ENCODE data around the gene FRMD1. TPM values are rescaled to one million over a fixed set of nuclear protein-coding genes. Genes with fewer than 3 reads are reported as not detected.

Gene FRMD1
- total RNA-seq, 1 donor from 2014 or later = 7.6 TPM

- DNase-seq (ENCODE audit: low spot score) = no peak
These were observed 22.0 kb downstream of the FRMD1 start for GRCh38 chr6:168056892-168057527.

- no peak for DNase-seq (ENCODE audit: low spot score)
These were observed 23.1 kb downstream of the FRMD1 start for GRCh38 chr6:168055696-168056489.

GRCh38 chr6:168054765-168055560, 24.0 kb downstream of the FRMD1 start:
- no peak for DNase-seq (ENCODE audit: low spot score)

- DNase-seq (ENCODE audit: low spot score) = no peak
These were observed 25.0 kb downstream of the FRMD1 start for GRCh38 chr6:168053957-168054471.

- no peak for DNase-seq (ENCODE audit: low spot score)
These were observed 25.7 kb downstream of the FRMD1 start for GRCh38 chr6:168053086-168053956.

GRCh38 chr6:168052291-168052891, 26.6 kb downstream of the FRMD1 start:
- no peak for DNase-seq (ENCODE audit: low spot score)

- no peak for DNase-seq (ENCODE audit: low spot score)
These were observed 27.4 kb downstream of the FRMD1 start for GRCh38 chr6:168051648-168052047.

- no peak for DNase-seq (ENCODE audit: low spot score)
These were observed 28.0 kb downstream of the FRMD1 start for GRCh38 chr6:168050881-168051586.

GRCh38 chr6:168050225-168050880, 28.7 kb downstream of the FRMD1 start:
- DNase-seq (ENCODE audit: low spot score) = no peak

- DNase-seq (ENCODE audit: low spot score) = no peak
These were observed 29.2 kb downstream of the FRMD1 start for GRCh38 chr6:168049706-168050224.

GRCh38 chr6:168049277-168049676, 29.7 kb downstream of the FRMD1 start:
- no peak for DNase-seq (ENCODE audit: low spot score)

GRCh38 chr6:168048724-168049025, 30.3 kb downstream of the FRMD1 start:
- no peak for DNase-seq (ENCODE audit: low spot score)

GRCh38 chr6:168047841-168048723, 30.9 kb downstream of the FRMD1 start:
- no peak for DNase-seq (ENCODE audit: low spot score)

GRCh38 chr6:168046696-168047095, 32.3 kb downstream of the FRMD1 start:
- DNase-seq (ENCODE audit: low spot score) = no peak

GRCh38 chr6:168045706-168046620, 33.0 kb downstream of the FRMD1 start:
- DNase-seq (ENCODE audit: low spot score) = no peak

- DNase-seq (ENCODE audit: low spot score) = no peak
These were observed 33.8 kb downstream of the FRMD1 start for GRCh38 chr6:168045141-168045691.
